Naive thymus-derived CD4-positive, alpha-beta T cell (primary cell): ENCODE results near the gene GPR132. TPM values are rescaled to one million over a fixed set of nuclear protein-coding genes. Genes with fewer than 3 reads are reported as not detected.
A peak's percentile ranks its signal among the peaks of the same experiment; 100 is the strongest.

Experiments
- ATAC-seq: fragments of 150-1000 bp; cut with Tn5 transposase; 2 replicates; pipeline ENCODE4 v1.10.0; 2021; ENCODE audit warnings: mild to moderate bottlenecking, moderate library complexity
- CTCF ChIA-PET: fragments of 350-600 bp; sonication (Branson Sonifier 250); formaldehyde crosslinking; loops from one replicate; lab custom pipeline; 2021; ENCODE audit warnings: antibody characterized with exemption; lab: Charles Lee
- POLR2A ChIA-PET: fragments of 350-600 bp; sonication (Branson Sonifier 250); formaldehyde crosslinking; loops from one replicate; lab custom pipeline; 2021; ENCODE audit warnings: antibody characterized with exemption, inconsistent platforms; lab: Charles Lee
- DNase-seq, 9 donors: peaks; one replicate each; pipeline versions ENCODE4 v3.0.0 to v3.0.0-alpha.2; 2020 to 2022; ENCODE audit warnings: mixed read lengths in 1 of 9
- H3K27ac ChIP-seq: one replicate; pipeline ENCODE4 v1.7.0; 2013; ENCODE audit warnings: mild to moderate bottlenecking, low read depth, low read length, moderate library complexity
- H3K27me3 ChIP-seq, 2 donors: one replicate each; pipeline ENCODE4 v1.7.0; 2013; ENCODE audit warnings: low read length in 2 of 2, mild to moderate bottlenecking in 2 of 2, moderate library complexity in 2 of 2; ENCODE audit not compliant: control insufficient read depth in 2 of 2, insufficient read depth in 2 of 2
- H3K36me3 ChIP-seq, 3 experiments: 1 replicate in 2 of 3; 2 replicates in 1 of 3; pipeline ENCODE4 v1.7.0; 2013; ENCODE audit warnings: low read length in 3 of 3, mild to moderate bottlenecking in 3 of 3, moderate library complexity in 1 of 3; ENCODE audit not compliant: insufficient read depth in 3 of 3, control insufficient read depth in 2 of 3
- H3K4me1 ChIP-seq, 2 donors: one replicate each; pipeline ENCODE4 v1.7.0; 2013; ENCODE audit warnings: low read length in 2 of 2, mild to moderate bottlenecking in 2 of 2, moderate library complexity in 1 of 2; ENCODE audit not compliant: control insufficient read depth in 2 of 2, insufficient read depth in 2 of 2
- H3K4me3 ChIP-seq: 2 replicates; pipeline ENCODE4 v1.7.0; 2013; ENCODE audit warnings: mild to moderate bottlenecking, low read length
- H3K9me3 ChIP-seq, 3 experiments: 1 replicate in 2 of 3; 2 replicates in 1 of 3; pipeline ENCODE4 v1.7.0; 2013; ENCODE audit warnings: low read length in 3 of 3; ENCODE audit not compliant: control insufficient read depth in 2 of 3
- H3K27ac Mint-ChIP-seq, 9 donors: one replicate each; pipeline ENCODE4 v1.8.0; 2020 to 2022; ENCODE audit warnings: mixed read lengths in 9 of 9, mild to moderate bottlenecking in 8 of 9, moderate library complexity in 5 of 9, inconsistent platforms in 2 of 9
- H3K27me3 Mint-ChIP-seq, 5 donors: one replicate each; pipeline ENCODE4 v1.8.0; 2021 to 2022; ENCODE audit warnings: mixed read lengths in 5 of 5, mild to moderate bottlenecking in 1 of 5
- H3K36me3 Mint-ChIP-seq, 5 donors: one replicate each; pipeline ENCODE4 v1.8.0; 2020 to 2022; ENCODE audit warnings: mixed read lengths in 5 of 5, mild to moderate bottlenecking in 3 of 5, inconsistent platforms in 1 of 5
- H3K4me1 Mint-ChIP-seq, 7 donors: one replicate each; pipeline ENCODE4 v1.8.0; 2020 to 2022; ENCODE audit warnings: mixed read lengths in 7 of 7, mild to moderate bottlenecking in 3 of 7, inconsistent platforms in 1 of 7
- H3K4me3 Mint-ChIP-seq, 10 donors: one replicate each; pipeline ENCODE4 v1.8.0; 2020 to 2022; ENCODE audit warnings: mild to moderate bottlenecking in 10 of 10, mixed read lengths in 10 of 10, moderate library complexity in 6 of 10, inconsistent platforms in 2 of 10
- H3K9me3 Mint-ChIP-seq, 11 donors: one replicate each; pipeline ENCODE4 v1.8.0; 2020 to 2022; ENCODE audit warnings: mixed read lengths in 11 of 11, mild to moderate bottlenecking in 4 of 11, inconsistent platforms in 1 of 11, moderate library complexity in 1 of 11
- intact Hi-C, 2 donors: fragments of 100-400 bp; cut with micrococcal nuclease; formaldehyde crosslinking; loops; one replicate each; pipeline ENCODE4 v1.15.1; 2023
- polyA plus RNA-seq, 2 donors: library from polyadenylated mRNA; unstranded; fragments of 300-500 nt; fragmentation: Illumina TruSeq; gene quantifications; one replicate each; pipeline ENCODE4 v1.2.3, GENCODE V29; 2021
- total RNA-seq, 6 experiments: library from RNA in 5 of 6; stranded (reverse) in 5 of 6; gene quantifications; 1 replicate in 5 of 6; 2 replicates in 1 of 6; pipeline ENCODE4 v1.2.3 and lab custom pipeline; 2021 to 2026

GPR132 gene
- total and polyA plus RNA-seq, 7 experiments from 2014 or later, result 9.3 to 58.7 (median 40.2) TPM

DNA sequence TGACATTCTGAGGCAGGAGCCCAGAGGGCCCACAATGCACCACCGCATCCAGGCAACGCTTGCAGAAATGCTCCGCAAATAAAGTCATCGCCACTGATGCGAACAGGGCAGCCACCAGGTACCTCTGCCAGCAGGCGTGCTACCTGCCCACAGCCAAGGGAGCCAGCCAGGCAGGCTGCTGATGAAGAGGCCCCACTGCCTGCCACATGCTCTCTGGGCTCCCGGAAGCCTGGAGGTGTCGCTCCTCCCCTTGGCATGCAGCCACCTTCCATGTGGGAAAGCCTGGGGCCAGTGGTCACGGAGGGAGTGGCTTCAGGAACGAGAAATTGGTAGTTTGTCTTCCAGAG, 14.7 kb downstream of the GPR132 start:
- peaks cover 5 to 23% (median 10%) of the 10 kb centered on the region in 5 donors for H3K36me3 Mint-ChIP-seq
- DNase-seq, result no peak
- intact Hi-C loops, result no loop called here

GRCh38 chr14:105049753-105050550, 15.3 kb downstream of the GPR132 start:
- no peak overlapping the region for H3K4me3 ChIP-seq
- Mint-ChIP-seq H3K27me3 (peaks cover 0 to under 1% (median 0%) of the 10 kb centered on the region in 5 donors), H3K4me1 (peaks cover 6 to 16% (median 10%) of the 10 kb centered on the region in 7 donors), H3K9me3 (peaks cover 0 to 4% (median 0%) of the 10 kb centered on the region in 11 donors), H3K4me3 (no peak overlapping the region), H3K36me3 (peaks cover 5 to 19% (median 10%) of the 10 kb centered on the region in 5 donors), H3K27ac (peak overlapping the region in 1 of 9 donors; percentile 59)
- no peak overlapping the region for H3K27ac ChIP-seq
- no peak for ATAC-seq
- H3K27me3 ChIP-seq, result no peaks in the 10 kb centered on the region
- peaks cover 10 to 40% (median 13%) of the 10 kb centered on the region in 3 experiments for H3K36me3 ChIP-seq
- POLR2A ChIA-PET, result interaction anchor here (1.4 kb wide), 1 partner anchor 8 kb away, joined by 3 read pairs; no protein-coding TSS in a partner anchor
- DNase-seq, result no peak
- intact Hi-C loops, result loop anchor here in 1 of 2 donors (5.0 kb wide), 1 partner anchor 302 kb away; no protein-coding TSS in a partner anchor
- H3K9me3 ChIP-seq, result no peaks in the 10 kb centered on the region
- CTCF ChIA-PET, result no interaction called here
- H3K4me1 ChIP-seq, result peaks cover 0 to 9% of the 10 kb centered on the region in 2 donors

More for the DNA sequence above, 14.7 kb downstream of the GPR132 start:
- H3K4me3 Mint-ChIP-seq, result no peak overlapping the region
- Histone ChIP-seq H3K9me3 (no peaks in the 10 kb centered on the region), H3K27me3 (no peaks in the 10 kb centered on the region), H3K4me3 (no peak overlapping the region), H3K27ac (no peak overlapping the region), H3K36me3 (peaks cover 10 to 46% (median 17%) of the 10 kb centered on the region in 3 experiments), H3K4me1 (peaks cover 0 to 9% of the 10 kb centered on the region in 2 donors)
- peaks cover 5 to 20% (median 10%) of the 10 kb centered on the region in 7 donors for H3K4me1 Mint-ChIP-seq
- no peak for ATAC-seq
- CTCF ChIA-PET, result no interaction called here
- H3K27ac Mint-ChIP-seq, result peak overlapping the region in 1 of 9 donors; percentile 59
- peaks cover 0 to 4% (median 0%) of the 10 kb centered on the region in 11 donors for H3K9me3 Mint-ChIP-seq
- POLR2A ChIA-PET, result interaction anchor here (1.4 kb wide), 1 partner anchor 8 kb away, joined by 3 read pairs; no protein-coding TSS in a partner anchor
- no peaks in the 10 kb centered on the region for H3K27me3 Mint-ChIP-seq

DNA sequence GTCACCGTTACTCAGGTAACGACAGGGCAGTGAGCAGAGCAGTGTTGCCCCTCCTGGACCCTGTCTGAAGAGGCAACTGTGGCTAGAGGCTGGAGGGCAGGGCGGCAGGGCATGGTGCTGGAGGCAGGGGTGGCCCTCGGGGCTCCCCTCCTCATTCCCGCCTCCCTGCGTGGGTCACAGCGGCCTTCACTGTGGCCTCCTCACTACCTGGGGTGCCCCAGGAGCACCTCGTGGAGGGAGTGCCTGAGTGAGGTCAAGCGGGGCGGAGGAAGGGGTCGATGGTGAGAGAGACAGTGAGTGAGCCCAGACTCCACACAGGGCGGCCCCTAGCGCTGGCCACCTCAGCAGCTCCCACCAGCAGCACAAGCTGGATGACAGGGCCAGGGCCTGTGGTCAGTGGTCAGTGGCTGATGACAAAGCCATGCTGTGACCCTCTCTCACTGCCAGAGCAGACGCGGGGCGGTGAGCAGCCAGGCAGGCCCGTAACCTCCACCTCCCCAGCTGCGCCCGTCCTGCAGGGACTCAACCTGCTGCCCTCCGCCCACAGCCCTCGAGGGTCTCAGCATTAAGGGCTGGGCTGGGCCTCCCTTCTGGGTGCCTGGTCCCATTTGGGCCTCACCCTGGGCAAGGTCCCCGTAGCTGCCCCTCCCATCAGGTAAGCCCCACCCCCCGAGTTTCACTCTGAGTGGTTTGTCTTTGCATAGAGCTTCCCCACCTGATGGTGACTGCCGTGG, 17.8 kb downstream of the GPR132 start:
- H3K4me1 Mint-ChIP-seq, result peaks cover 5 to 20% (median 12%) of the 10 kb centered on the region in 7 donors
- H3K27me3 Mint-ChIP-seq, result peaks cover 0 to 7% (median 0%) of the 10 kb centered on the region in 5 donors
- H3K27me3 ChIP-seq, result no peaks in the 10 kb centered on the region
- H3K4me3 ChIP-seq, result no peak overlapping the region
- H3K4me3 Mint-ChIP-seq, result no peak overlapping the region
- H3K4me1 ChIP-seq, result peaks cover 0 to 9% of the 10 kb centered on the region in 2 donors
- peaks cover 10 to 27% (median 13%) of the 10 kb centered on the region in 3 experiments for H3K36me3 ChIP-seq
- intact Hi-C loops, result loop anchor here in 1 of 2 donors (5.0 kb wide), 1 partner anchor 305 kb away; no protein-coding TSS in a partner anchor
- DNase-seq (no peak), ATAC-seq (no peak)
- peak overlapping the region in 4 of 9 donors; percentile 13 to 51 (median 18) for H3K27ac Mint-ChIP-seq
- no peaks in the 10 kb centered on the region for H3K9me3 ChIP-seq
- ChIA-PET POLR2A (interaction anchor here (0.7 to 1.1 kb wide), 5 partner anchors 11 to 73 kb away, joined by 3 read pairs; partner anchors contain the start of gene GPR132), CTCF (interaction anchor here (0.8 to 5.5 kb wide), 4 partner anchors 10 to 72 kb away, joined by 3 to 54 read pairs (median 17); no protein-coding TSS in a partner anchor)
- peak overlapping the region; percentile 46 for H3K27ac ChIP-seq
- peaks cover 0 to 12% (median 9%) of the 10 kb centered on the region in 5 donors for H3K36me3 Mint-ChIP-seq
- H3K9me3 Mint-ChIP-seq, result peaks cover 0 to 3% (median 0%) of the 10 kb centered on the region in 11 donors

DNA sequence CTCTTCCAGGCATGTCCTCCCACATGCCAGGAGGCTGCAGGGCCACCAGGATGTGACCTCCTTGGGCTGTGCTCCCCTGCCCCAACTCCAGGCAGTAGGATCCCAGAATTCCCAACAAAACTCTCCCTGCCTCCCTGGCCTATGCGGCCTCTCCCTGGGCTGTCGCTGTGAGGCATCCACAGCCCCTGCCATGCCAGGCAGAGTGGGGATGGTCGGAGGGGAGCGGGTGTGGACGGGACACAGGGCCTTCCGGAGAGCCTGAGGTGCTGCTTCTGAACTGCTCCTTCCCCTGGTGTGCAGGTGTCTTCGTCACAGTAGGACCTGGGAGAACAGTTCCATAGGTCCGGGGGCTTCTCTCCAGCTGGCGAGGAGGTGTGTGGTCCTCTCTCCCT, 18.3 kb downstream of the GPR132 start:
- intact Hi-C loops, result loop anchor here in 1 of 2 donors (5.0 kb wide), 1 partner anchor 305 kb away; no protein-coding TSS in a partner anchor
- no peak for ATAC-seq
- Mint-ChIP-seq H3K27ac (peak overlapping the region in 4 of 9 donors; percentile 13 to 51 (median 18)), H3K27me3 (peaks cover 0 to 7% (median 0%) of the 10 kb centered on the region in 5 donors), H3K4me3 (no peak overlapping the region), H3K4me1 (peaks cover 5 to 20% (median 12%) of the 10 kb centered on the region in 7 donors), H3K36me3 (peaks cover 0 to 10% (median 8%) of the 10 kb centered on the region in 5 donors), H3K9me3 (peaks cover 0 to 3% (median 0%) of the 10 kb centered on the region in 11 donors)
- no peak for DNase-seq
- Histone ChIP-seq H3K36me3 (peaks cover 10 to 25% (median 13%) of the 10 kb centered on the region in 3 experiments), H3K4me1 (peaks cover 0 to 9% of the 10 kb centered on the region in 2 donors), H3K27me3 (no peaks in the 10 kb centered on the region), H3K9me3 (no peaks in the 10 kb centered on the region), H3K4me3 (no peak overlapping the region), H3K27ac (peak overlapping the region; percentile 46)
- ChIA-PET POLR2A (interaction anchor here (0.8 to 2.3 kb wide), 3 partner anchors 11 to 71 kb away, joined by 3 to 10 read pairs (median 6); partner anchors contain the start of gene GPR132), CTCF (interaction anchor here (0.6 to 5.5 kb wide), 7 partner anchors 11 to 175 kb away, joined by 3 to 54 read pairs (median 8); partner anchors contain the start of genes CDCA4 and CLBA1)

DNA sequence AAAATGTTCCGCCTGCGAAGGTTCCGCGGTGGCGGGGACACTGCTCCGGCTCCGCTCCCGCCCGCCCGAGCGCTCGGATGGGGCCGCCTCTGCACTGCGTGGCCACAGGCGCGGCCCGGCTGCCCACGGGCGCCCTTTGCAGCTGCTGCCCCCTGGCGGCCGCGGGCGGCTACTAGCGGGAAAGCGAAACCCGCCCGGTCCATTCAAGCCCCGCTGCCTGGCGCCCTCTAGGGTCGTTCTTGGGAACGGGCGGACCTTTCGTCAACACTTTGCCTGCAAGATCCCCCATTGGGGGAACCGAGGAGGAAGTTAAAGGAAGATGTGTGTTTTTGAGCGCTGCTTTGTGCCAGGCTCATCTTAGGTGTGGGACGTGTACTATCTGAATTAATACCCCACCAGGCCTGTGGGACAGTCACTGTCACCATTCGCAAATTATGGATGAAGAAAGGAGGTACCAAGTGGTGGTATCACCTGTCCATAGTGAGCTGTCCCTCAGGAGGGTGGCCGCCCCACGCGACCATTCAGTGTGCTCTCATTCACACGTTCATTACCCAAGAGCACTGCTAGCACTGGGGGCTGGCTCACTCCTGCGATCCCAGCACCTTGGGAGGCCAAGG, 19.4 kb downstream of the GPR132 start:
- peaks cover 0 to 3% (median 0%) of the 10 kb centered on the region in 11 donors for H3K9me3 Mint-ChIP-seq
- peak overlapping the region; percentile 46 for H3K27ac ChIP-seq
- H3K9me3 ChIP-seq, result no peaks in the 10 kb centered on the region
- ATAC-seq, result peak; percentile 98
- ChIA-PET POLR2A (interaction anchor here (0.9 to 2.5 kb wide), 9 partner anchors 10 to 70 kb away, joined by 3 to 10 read pairs (median 8); partner anchors contain the start of gene GPR132), CTCF (interaction anchor here (0.6 to 5.5 kb wide), 18 partner anchors 9 to 182 kb away, joined by 3 to 54 read pairs (median 4); partner anchors contain the start of genes CDCA4 and CLBA1)
- peaks cover 0 to 7% (median 0%) of the 10 kb centered on the region in 5 donors for H3K27me3 Mint-ChIP-seq
- no peaks in the 10 kb centered on the region for H3K27me3 ChIP-seq
- intact Hi-C loops, result loop anchor here (1.0 to 5.0 kb wide), 11 partner anchors 15 to 306 kb away; partner anchors contain the start of genes CDCA4 (in 2 of the 2), CLBA1 (in 1 of the 2) and GPR132 (in 1 of the 2)
- peaks cover 0 to 9% of the 10 kb centered on the region in 2 donors for H3K4me1 ChIP-seq
- peak; percentile 83 to 96 (median 89) for DNase-seq
- peaks cover 3 to 14% (median 6%) of the 10 kb centered on the region in 3 experiments for H3K36me3 ChIP-seq
- peak overlapping the region in 7 of 10 donors; percentile 16 to 56 (median 44) for H3K4me3 Mint-ChIP-seq
- peaks cover 0 to 3% (median 0%) of the 10 kb centered on the region in 5 donors for H3K36me3 Mint-ChIP-seq
- no peak overlapping the region for H3K4me3 ChIP-seq
- peak overlapping the region; percentile 11 to 92 (median 87) for H3K27ac Mint-ChIP-seq
- H3K4me1 Mint-ChIP-seq, result peaks cover 5 to 14% (median 10%) of the 10 kb centered on the region in 7 donors
